Measurements from ENCODE around the gene LDLRAD3.

- TF ChIP-seq, protein P1, sequence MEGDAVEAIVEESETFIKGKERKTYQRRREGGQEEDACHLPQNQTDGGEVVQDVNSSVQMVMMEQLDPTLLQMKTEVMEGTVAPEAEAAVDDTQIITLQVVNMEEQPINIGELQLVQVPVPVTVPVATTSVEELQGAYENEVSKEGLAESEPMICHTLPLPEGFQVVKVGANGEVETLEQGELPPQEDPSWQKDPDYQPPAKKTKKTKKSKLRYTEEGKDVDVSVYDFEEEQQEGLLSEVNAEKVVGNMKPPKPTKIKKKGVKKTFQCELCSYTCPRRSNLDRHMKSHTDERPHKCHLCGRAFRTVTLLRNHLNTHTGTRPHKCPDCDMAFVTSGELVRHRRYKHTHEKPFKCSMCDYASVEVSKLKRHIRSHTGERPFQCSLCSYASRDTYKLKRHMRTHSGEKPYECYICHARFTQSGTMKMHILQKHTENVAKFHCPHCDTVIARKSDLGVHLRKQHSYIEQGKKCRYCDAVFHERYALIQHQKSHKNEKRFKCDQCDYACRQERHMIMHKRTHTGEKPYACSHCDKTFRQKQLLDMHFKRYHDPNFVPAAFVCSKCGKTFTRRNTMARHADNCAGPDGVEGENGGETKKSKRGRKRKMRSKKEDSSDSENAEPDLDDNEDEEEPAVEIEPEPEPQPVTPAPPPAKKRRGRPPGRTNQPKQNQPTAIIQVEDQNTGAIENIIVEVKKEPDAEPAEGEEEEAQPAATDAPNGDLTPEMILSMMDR (IDR thresholded peaks at IDR 0.05), result no peak
- no peak for TF ChIP-seq POLR2A (IDR thresholded peaks at IDR 0.05)
Observed at GRCh38 chr11:36241497-36241896, 297.6 kb downstream of the LDLRAD3 start.
